Progenitor cell of endocrine pancreas (in vitro differentiated cells): ENCODE data around the gene DOCK2. TPM values are rescaled to one million over a fixed set of nuclear protein-coding genes. Genes with fewer than 3 reads are reported as not detected.

Experiments
- DNase-seq: peaks from one replicate; pipeline ENCODE4 v3.0.0; 2021; ENCODE audit warnings: low spot score; ENCODE audit not compliant: unreplicated experiment
- H3K27ac Mint-ChIP-seq: 2 replicates; pipeline ENCODE4 v1.8.0; 2021; ENCODE audit warnings: mild to moderate bottlenecking, moderate library complexity, mixed read lengths
- H3K27me3 Mint-ChIP-seq: 2 replicates; pipeline ENCODE4 v1.8.0; 2021; ENCODE audit warnings: mixed read lengths
- H3K36me3 Mint-ChIP-seq: 2 replicates; pipeline ENCODE4 v1.8.0; 2022; ENCODE audit warnings: mixed read lengths; ENCODE audit not compliant: insufficient read depth
- H3K4me1 Mint-ChIP-seq: 2 replicates; pipeline ENCODE4 v1.8.0; 2021; ENCODE audit warnings: low read depth, mixed read lengths
- H3K4me3 Mint-ChIP-seq: 2 replicates; pipeline ENCODE4 v1.8.0; 2021; ENCODE audit warnings: low read depth, mild to moderate bottlenecking, moderate library complexity, mixed read lengths
- H3K9me3 Mint-ChIP-seq: 2 replicates; pipeline ENCODE4 v1.8.0; 2021; ENCODE audit warnings: low read depth, mixed read lengths
- total RNA-seq: library from RNA; stranded (reverse); gene quantifications from 2 replicates; pipeline ENCODE4 v1.2.1, GENCODE V29; 2021
- TF ChIP-seq, protein P1 (sequence below): fragments of 200-600 bp; sonication (generic); IDR thresholded peaks from one replicate; pipeline ENCODE4 v1.5.0; 2021; ENCODE audit warnings: antibody characterized with exemption, mild to moderate bottlenecking; ENCODE audit not compliant: unreplicated experiment

Gene DOCK2
- total RNA-seq, 1 donor from 2014 or later = not detected

GRCh38 chr5:169847519-169847918, 210.4 kb downstream of the DOCK2 start:
- Mint-ChIP-seq H3K27me3 (peaks cover 11% of the 10 kb centered on the region), H3K36me3 (no peaks in the 10 kb centered on the region), H3K27ac (no peak overlapping the region), H3K4me1 (no peaks in the 10 kb centered on the region), H3K9me3 (peaks cover 15% of the 10 kb centered on the region), H3K4me3 (no peak overlapping the region)
- no peak for DNase-seq
- TF ChIP-seq, protein P1, sequence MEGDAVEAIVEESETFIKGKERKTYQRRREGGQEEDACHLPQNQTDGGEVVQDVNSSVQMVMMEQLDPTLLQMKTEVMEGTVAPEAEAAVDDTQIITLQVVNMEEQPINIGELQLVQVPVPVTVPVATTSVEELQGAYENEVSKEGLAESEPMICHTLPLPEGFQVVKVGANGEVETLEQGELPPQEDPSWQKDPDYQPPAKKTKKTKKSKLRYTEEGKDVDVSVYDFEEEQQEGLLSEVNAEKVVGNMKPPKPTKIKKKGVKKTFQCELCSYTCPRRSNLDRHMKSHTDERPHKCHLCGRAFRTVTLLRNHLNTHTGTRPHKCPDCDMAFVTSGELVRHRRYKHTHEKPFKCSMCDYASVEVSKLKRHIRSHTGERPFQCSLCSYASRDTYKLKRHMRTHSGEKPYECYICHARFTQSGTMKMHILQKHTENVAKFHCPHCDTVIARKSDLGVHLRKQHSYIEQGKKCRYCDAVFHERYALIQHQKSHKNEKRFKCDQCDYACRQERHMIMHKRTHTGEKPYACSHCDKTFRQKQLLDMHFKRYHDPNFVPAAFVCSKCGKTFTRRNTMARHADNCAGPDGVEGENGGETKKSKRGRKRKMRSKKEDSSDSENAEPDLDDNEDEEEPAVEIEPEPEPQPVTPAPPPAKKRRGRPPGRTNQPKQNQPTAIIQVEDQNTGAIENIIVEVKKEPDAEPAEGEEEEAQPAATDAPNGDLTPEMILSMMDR = no peak

GRCh38 chr5:169848271-169848670, 211.2 kb downstream of the DOCK2 start:
- peaks cover 15% of the 10 kb centered on the region for H3K9me3 Mint-ChIP-seq
- H3K4me1 Mint-ChIP-seq = no peaks in the 10 kb centered on the region
- H3K4me3 Mint-ChIP-seq = no peak overlapping the region
- DNase-seq = no peak
- H3K27me3 Mint-ChIP-seq = peaks cover 11% of the 10 kb centered on the region
- H3K27ac Mint-ChIP-seq = no peak overlapping the region
- TF ChIP-seq, protein P1 = no peak
- no peaks in the 10 kb centered on the region for H3K36me3 Mint-ChIP-seq

DNA sequence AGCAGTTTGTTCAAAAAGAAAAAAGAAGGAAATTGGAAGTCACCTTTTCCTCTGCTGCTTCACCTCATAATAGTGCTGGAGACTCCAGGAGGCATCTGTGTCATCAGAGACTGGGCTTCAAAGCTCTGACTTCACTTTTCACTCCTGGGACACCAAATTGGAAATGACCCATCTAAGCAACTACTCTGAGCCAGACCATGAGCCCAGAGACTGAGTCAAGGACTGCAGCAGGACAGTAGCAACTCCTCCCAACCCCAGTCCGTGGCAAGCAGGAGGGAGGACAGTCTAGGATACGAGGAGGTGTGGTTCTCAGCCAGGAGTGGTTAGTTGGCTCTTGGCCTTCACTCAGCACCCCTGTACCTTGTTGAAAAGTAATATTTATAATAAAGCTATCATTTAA, 211.7 kb downstream of the DOCK2 start:
- DNase-seq = no peak
- TF ChIP-seq, protein P1 = no peak
- H3K36me3 Mint-ChIP-seq = no peaks in the 10 kb centered on the region
- H3K4me1 Mint-ChIP-seq = no peaks in the 10 kb centered on the region
- H3K4me3 Mint-ChIP-seq = no peak overlapping the region
- H3K27me3 Mint-ChIP-seq = peaks cover 11% of the 10 kb centered on the region
- H3K27ac Mint-ChIP-seq = no peak overlapping the region
- H3K9me3 Mint-ChIP-seq = peaks cover 15% of the 10 kb centered on the region

DNA sequence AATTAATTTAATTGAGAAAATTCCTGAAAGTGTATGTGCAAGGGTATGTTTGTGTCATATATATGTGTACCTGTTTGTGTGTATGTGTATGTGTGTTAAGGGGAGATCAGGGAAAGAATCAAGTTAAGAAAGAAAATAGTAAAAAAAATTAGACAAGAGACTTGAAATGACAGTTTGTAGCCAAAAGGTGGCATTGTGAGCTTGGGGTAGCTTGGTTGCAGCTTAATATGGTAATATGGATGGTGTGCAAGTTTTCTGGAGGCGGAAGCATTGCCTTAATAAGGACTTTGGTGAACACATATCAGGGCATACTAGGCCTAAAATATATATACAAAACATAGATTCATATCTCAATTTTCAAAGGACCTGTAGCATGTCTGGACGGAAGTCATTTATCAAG, 213.3 kb downstream of the DOCK2 start:
- no peak overlapping the region for H3K4me3 Mint-ChIP-seq
- peaks cover 3% of the 10 kb centered on the region for H3K27me3 Mint-ChIP-seq
- H3K4me1 Mint-ChIP-seq = no peaks in the 10 kb centered on the region

DNA sequence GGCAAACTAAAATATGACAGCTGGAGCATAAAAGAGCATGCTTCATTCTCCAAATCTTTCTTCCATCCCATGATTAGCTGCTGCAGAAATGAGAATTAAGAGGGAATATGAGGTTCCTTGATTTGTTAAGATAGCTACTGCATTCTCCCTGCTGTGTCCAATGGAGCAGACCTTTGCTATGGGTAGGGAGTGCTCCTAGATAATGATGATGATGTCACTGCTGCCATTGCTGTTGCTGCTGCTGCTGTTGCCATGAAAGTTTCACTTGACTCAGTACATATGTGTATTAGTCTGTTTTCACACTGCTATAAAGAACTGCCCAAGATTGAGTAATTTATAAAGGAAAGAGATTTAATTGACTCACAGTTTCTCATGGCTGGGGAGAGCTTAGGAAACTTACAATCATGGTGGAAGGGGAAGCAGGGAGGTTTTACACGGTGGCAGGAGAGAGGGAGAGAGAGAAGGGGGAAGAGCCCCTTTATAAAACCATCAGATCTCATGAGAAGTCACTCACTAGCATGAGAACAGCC, 214.3 kb downstream of the DOCK2 start:
- TF ChIP-seq, protein P1 = no peak
- Mint-ChIP-seq H3K27ac (no peak overlapping the region), H3K9me3 (peaks cover 15% of the 10 kb centered on the region), H3K36me3 (no peaks in the 10 kb centered on the region), H3K4me3 (no peak overlapping the region), H3K27me3 (peaks cover 7% of the 10 kb centered on the region), H3K4me1 (no peaks in the 10 kb centered on the region)
- no peak for DNase-seq

More for the DNA sequence above, 213.3 kb downstream of the DOCK2 start:
- Mint-ChIP-seq H3K27ac (no peak overlapping the region), H3K36me3 (no peaks in the 10 kb centered on the region), H3K9me3 (peaks cover 15% of the 10 kb centered on the region)
- TF ChIP-seq, protein P1 = peak; percentile 14
- DNase-seq = no peak
